ENCODE measurements around the gene CRIP2.

DNA sequence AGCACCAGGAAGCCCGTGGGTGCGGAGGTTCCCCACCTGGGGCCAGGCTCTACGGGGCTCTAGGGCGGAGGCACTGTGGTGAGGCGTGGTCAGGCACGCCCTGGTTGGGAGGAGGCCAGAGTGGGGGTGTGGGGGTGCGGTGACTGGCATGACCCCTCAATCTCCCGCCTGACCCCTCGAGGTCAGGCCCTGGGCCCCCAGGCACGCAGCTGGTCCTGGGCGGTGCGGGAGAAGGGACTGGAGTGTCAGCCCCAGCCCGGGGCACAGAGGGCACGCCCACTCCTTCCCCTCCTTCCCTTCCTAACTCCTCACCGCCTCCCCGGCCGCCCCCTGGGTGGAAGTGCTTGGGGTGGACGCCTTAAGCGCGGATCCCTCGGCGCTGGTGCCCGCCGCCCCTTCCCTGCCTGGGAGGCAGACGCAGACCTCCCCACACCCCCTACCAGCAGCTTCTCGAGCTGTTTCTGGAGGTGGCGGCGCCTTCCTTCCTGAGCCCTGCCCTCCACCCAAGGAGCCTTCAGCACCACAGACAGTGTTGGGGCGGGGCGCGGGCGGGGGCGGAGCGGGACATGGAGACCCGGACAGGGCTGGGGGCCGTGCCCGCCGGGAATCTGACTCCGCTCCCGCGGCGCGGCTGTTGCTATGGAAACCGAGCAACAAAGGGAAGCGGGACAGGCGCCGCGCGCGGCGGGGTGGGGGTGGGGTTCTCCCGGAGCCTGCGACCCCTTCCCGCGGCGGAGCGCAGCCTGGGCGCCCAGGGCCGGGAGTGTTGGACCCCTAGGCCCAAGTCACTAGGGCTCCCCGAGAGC is 741 bp upstream of the CRIP2 start:
- TF ChIP-seq, protein P1, sequence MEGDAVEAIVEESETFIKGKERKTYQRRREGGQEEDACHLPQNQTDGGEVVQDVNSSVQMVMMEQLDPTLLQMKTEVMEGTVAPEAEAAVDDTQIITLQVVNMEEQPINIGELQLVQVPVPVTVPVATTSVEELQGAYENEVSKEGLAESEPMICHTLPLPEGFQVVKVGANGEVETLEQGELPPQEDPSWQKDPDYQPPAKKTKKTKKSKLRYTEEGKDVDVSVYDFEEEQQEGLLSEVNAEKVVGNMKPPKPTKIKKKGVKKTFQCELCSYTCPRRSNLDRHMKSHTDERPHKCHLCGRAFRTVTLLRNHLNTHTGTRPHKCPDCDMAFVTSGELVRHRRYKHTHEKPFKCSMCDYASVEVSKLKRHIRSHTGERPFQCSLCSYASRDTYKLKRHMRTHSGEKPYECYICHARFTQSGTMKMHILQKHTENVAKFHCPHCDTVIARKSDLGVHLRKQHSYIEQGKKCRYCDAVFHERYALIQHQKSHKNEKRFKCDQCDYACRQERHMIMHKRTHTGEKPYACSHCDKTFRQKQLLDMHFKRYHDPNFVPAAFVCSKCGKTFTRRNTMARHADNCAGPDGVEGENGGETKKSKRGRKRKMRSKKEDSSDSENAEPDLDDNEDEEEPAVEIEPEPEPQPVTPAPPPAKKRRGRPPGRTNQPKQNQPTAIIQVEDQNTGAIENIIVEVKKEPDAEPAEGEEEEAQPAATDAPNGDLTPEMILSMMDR (IDR thresholded peaks at IDR 0.05): no peak
- no peak for TF ChIP-seq POLR2A (IDR thresholded peaks at IDR 0.05)
